HL-60 (cell line): ENCODE measurements around the gene FADS3.

Experiments used
- DNase-seq, 2 experiments: peaks; one replicate each; pipeline ENCODE4 v3.0.0-alpha.2; 2010 to 2020; ENCODE audit warnings: low read depth in 1 of 2, low spot score in 1 of 2
- H3K27ac ChIP-seq: fragments of 250-450 bp; sonication (Bioruptor Pico); replicated peaks from 2 replicates; pipeline ENCODE4 v1.5.1; 2020; ENCODE audit warnings: mild to moderate bottlenecking, moderate library complexity
- H3K27me3 ChIP-seq: fragments of 250-450 bp; sonication (Bioruptor Pico); 2 replicates; pipeline ENCODE4 v1.5.1; 2021; ENCODE audit warnings: mild to moderate bottlenecking, moderate library complexity; ENCODE audit not compliant: insufficient read depth, poor library complexity, severe bottlenecking
- H3K4me3 ChIP-seq: replicated peaks from 2 replicates; pipeline ENCODE4 v1.5.1; 2011; ENCODE audit warnings: mild to moderate bottlenecking, control low read depth, low read length; ENCODE audit not compliant: insufficient read depth
- GABPA ChIP-seq: IDR thresholded peaks from 2 replicates; pipeline ENCODE4 v1.6.1; 2012; ENCODE audit warnings: low read depth
- POLR2AphosphoS5 ChIP-seq: IDR thresholded peaks from 2 replicates; pipeline ENCODE4 v1.6.1; 2012; ENCODE audit warnings: low read depth
- SPI1 ChIP-seq: IDR thresholded peaks from 2 replicates; pipeline ENCODE4 v1.6.1; 2012; ENCODE audit warnings: low read depth, mild to moderate bottlenecking, borderline replicate concordance
- TF ChIP-seq, protein P1 (sequence below): IDR thresholded peaks from one replicate; pipeline ENCODE4 v1.5.1; 2011; ENCODE audit warnings: low read length, control low read depth, inconsistent platforms; ENCODE audit not compliant: insufficient read depth
- TF ChIP-seq, protein P2 (sequence below): IDR thresholded peaks from 2 replicates; pipeline ENCODE4 v1.6.1; 2012; ENCODE audit warnings: low read depth; ENCODE audit not compliant: insufficient replicate concordance

FADS3 gene

DNA sequence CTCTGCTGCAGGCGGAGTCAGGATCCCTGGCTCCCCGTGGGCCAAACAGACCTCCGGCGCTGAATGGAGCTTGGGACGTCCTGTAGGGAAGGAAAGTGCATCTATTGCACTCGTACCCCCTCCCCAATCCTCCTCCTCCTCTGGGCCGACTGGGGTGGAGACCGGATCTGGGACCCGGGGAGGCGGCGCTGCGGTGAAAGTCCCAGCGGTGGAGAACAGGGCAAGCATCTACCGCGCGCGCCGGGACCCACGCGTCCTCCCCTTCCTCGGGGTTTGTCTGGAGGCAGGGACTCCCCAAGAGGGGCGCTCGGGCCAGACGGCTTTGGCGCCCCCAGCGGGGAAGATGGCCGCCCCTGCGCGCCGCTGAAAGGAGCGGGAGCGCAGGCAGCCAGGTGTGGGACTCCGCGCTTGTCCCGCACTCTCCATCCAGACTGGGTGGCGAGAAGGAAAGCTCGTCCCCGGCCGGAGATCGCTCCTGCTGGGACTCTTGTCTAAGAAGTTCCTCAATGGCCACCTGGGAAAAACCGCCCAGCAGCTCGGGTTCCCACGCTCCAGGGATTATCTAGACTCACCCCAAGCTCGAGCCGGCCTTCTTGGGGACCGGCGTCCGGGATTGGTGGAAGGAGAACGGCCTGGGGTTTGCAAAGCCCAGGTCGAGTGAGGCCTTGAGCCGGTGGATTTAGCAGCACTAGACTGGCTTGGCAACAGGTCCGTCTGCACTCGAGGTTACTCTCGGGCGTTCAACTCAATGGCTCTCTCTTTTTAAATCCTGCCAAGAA, 62.5 kb downstream of the FADS3 start:
- TF ChIP-seq, protein P1, sequence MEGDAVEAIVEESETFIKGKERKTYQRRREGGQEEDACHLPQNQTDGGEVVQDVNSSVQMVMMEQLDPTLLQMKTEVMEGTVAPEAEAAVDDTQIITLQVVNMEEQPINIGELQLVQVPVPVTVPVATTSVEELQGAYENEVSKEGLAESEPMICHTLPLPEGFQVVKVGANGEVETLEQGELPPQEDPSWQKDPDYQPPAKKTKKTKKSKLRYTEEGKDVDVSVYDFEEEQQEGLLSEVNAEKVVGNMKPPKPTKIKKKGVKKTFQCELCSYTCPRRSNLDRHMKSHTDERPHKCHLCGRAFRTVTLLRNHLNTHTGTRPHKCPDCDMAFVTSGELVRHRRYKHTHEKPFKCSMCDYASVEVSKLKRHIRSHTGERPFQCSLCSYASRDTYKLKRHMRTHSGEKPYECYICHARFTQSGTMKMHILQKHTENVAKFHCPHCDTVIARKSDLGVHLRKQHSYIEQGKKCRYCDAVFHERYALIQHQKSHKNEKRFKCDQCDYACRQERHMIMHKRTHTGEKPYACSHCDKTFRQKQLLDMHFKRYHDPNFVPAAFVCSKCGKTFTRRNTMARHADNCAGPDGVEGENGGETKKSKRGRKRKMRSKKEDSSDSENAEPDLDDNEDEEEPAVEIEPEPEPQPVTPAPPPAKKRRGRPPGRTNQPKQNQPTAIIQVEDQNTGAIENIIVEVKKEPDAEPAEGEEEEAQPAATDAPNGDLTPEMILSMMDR: no peak
- TF ChIP-seq GABPA (no peak), SPI1 (no peak), POLR2AphosphoS5 (no peak)
- TF ChIP-seq, protein P2, sequence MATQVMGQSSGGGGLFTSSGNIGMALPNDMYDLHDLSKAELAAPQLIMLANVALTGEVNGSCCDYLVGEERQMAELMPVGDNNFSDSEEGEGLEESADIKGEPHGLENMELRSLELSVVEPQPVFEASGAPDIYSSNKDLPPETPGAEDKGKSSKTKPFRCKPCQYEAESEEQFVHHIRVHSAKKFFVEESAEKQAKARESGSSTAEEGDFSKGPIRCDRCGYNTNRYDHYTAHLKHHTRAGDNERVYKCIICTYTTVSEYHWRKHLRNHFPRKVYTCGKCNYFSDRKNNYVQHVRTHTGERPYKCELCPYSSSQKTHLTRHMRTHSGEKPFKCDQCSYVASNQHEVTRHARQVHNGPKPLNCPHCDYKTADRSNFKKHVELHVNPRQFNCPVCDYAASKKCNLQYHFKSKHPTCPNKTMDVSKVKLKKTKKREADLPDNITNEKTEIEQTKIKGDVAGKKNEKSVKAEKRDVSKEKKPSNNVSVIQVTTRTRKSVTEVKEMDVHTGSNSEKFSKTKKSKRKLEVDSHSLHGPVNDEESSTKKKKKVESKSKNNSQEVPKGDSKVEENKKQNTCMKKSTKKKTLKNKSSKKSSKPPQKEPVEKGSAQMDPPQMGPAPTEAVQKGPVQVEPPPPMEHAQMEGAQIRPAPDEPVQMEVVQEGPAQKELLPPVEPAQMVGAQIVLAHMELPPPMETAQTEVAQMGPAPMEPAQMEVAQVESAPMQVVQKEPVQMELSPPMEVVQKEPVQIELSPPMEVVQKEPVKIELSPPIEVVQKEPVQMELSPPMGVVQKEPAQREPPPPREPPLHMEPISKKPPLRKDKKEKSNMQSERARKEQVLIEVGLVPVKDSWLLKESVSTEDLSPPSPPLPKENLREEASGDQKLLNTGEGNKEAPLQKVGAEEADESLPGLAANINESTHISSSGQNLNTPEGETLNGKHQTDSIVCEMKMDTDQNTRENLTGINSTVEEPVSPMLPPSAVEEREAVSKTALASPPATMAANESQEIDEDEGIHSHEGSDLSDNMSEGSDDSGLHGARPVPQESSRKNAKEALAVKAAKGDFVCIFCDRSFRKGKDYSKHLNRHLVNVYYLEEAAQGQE: no peak
- H3K27ac ChIP-seq: no peak overlapping the region
- DNase-seq: no peak
- peaks cover 36% of the 10 kb centered on the region for H3K27me3 ChIP-seq
- peak overlapping the region; percentile 36 for H3K4me3 ChIP-seq

DNA sequence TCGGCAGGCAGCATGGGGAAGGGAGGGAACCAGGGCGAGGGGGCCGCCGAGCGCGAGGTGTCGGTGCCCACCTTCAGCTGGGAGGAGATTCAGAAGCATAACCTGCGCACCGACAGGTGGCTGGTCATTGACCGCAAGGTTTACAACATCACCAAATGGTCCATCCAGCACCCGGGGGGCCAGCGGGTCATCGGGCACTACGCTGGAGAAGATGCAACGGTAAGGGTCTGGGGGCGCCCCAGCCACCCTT, 63.0 kb downstream of the FADS3 start:
- TF ChIP-seq POLR2AphosphoS5 (0 out of 2 replicates have a peak, but pooled peaks have one; percentile 2), SPI1 (no peak)
- TF ChIP-seq, protein P2: no peak
- TF ChIP-seq, protein P1: no peak
- Histone ChIP-seq H3K4me3 (peak overlapping the region; percentile 36), H3K27ac (no peak overlapping the region), H3K27me3 (peaks cover 36% of the 10 kb centered on the region)
- DNase-seq: no peak

DNA sequence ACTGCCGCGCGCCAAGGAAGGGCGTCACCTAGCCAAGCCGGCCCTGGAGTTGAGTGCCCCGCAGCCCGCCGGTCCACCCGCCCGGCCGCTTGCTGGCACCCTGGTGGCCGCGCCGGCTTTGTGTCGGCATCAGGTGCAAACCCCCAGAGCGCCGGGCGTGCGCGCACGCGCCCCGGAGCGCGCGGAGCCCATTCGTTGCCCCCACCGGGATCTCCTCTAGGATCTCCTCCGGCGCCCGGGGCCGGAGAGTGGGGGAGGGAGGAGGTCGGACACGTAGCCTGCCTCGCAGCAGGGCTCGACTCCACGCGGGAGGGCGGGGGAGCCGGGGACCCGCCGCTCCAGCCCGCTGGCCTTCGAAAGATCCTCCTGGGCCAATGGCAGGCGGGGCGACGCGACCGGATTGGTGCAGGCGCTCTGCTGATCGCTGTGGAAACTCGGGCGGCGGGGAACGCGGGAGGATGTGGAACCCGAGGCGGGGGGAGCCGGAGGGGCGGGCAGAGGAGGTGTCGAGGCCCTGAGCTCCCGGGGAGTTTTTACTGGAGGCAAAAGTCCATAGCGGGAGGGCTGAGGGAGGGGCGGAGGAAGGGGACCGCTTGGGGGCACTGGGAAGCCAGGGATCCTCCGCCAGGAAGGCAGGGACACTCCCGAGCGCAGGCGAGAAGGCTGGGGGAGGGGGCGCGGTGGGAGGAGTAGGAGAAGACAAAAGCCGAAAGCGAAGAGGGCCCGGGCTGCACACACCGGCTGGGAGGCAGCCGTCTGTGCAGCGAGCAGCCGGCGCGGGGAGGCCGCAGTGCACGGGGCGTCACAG, 63.6 kb downstream of the FADS3 start, which contains the start of gene FADS2:
Gene FADS2 (plus strand): TSS at position 730 of the 808 bp plus-strand sequence. CDS start 91 bp downstream, outside the sequence.
- Histone ChIP-seq H3K27me3 (peaks cover 36% of the 10 kb centered on the region), H3K27ac (no peak within 1 kb of the TSS), H3K4me3 (peak within 1 kb of the TSS; percentile 36)
- peak; percentile 45 to 87 for DNase-seq
- TF ChIP-seq POLR2AphosphoS5: peak; percentile 29
- no peak for TF ChIP-seq SPI1

DNA sequence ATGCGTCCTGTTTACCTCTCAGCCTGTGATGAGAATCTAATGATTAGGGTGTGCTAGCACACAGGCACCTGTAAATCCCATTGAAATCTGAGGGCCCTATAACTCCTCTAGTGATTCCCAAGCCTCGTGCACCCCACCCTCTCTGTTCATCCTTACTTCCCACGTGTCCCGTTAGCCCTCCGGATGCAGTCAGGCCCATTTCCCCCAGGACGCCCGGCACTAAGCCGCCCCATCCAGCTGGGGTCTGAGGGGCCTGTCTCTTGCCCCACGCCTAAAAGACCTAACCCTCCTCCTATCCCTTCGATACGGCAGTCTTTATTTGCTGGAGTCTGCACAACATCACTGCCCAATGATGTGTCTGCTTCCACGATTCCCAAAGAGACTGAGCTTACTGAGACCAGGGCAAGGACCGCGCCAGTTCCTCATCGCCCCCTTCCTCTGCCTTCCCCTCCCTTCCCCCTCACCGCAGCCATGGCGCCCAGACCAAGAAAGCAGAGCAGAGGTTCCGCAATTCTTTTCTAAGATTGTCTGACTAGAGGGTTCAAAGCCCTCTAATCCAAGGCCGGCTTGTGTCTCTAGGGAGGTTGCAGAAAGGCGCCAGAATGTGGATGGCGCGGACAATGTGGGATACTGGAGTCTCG, 64.3 kb downstream of the FADS3 start:
- peak; percentile 48 to 65 for DNase-seq
- peak overlapping the region; percentile 36 for H3K4me3 ChIP-seq
- no peak overlapping the region for H3K27ac ChIP-seq

More for the DNA sequence above, 64.3 kb downstream of the FADS3 start:
- TF ChIP-seq, protein P2: no peak
- TF ChIP-seq POLR2AphosphoS5 (peak; percentile 54), SPI1 (peak; percentile 76; the same call in 1 of the 2 replicates)
- H3K27me3 ChIP-seq: peaks cover 36% of the 10 kb centered on the region
